ENCODE data around the gene TPH1.

The TPH1 gene

DNA sequence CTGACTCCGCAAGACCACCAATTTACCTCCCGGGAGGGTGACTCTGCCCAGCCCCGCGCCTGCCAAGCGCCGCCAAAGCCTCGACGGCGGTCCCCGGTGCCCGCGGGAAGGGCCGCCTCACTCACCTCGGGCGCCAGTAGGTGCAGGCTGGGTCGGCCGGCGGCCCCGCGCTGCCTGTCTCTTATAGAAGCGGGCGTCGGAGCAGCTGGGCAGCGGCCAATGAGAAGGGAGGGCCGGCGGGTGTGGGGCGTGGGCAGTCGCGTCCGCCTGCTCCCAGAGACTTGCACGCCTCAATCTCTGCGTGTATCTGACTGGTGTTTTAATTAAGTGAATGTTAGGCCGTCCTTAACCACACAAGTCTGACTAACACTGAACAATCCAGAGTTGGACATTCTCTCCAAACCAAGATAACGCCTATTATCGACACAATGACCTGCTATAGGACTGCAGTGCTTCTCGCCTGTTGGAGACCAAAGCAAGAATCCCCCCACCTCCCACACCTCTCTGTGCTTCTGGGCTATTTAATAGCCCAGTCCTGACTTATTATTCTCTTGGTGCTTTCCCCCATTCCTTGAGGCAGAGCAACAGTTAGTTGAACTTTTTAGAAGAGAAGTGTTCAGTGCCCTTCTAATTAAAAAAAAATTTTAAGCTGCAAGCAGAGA lies at the start of gene TPH1:
TSS of gene TPH1 (minus strand) at position 154 of the 662 bp plus-strand sequence. CDS start 5,507 bp downstream, outside the sequence.
- Mint-ChIP-seq H3K9me3 (ENCODE audit: low read depth) (peaks cover 5% of the 10 kb centered on the region), H3K4me3 (no peak within 1 kb of the TSS), H3K36me3 (peaks cover 34% of the 10 kb centered on the region), H3K4me1 (ENCODE audit: low read depth) (no peaks in the 10 kb centered on the region), H3K27me3 (peaks cover 30% of the 10 kb centered on the region), H3K27ac (no peak within 1 kb of the TSS)

DNA sequence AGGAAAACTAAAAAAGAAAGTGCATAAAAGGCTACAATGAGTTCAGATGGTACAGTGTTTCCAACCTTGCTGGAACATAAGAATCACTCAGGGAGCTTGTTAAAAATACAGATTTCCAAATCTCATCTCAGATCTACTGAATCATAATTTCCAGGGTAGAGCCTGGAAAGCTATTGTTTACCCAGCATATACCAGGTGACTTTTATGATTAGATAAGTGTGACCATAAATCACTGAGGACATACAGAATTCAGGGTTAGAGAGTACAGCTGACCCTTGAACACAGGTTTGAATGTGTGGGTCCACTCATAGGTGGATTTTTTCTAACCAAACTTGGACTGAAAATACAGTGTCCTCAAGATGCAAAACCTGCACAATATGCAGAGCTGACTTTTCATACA lies 47.9 kb upstream of the TPH1 start:
- peaks cover 2% of the 10 kb centered on the region for H3K4me1 Mint-ChIP-seq (ENCODE audit: low read depth)
- no peak overlapping the region for H3K4me3 Mint-ChIP-seq
- H3K9me3 Mint-ChIP-seq (ENCODE audit: low read depth): no peaks in the 10 kb centered on the region
- no peak overlapping the region for H3K27ac Mint-ChIP-seq
- no peaks in the 10 kb centered on the region for H3K27me3 Mint-ChIP-seq
- peaks cover 19% of the 10 kb centered on the region for H3K36me3 Mint-ChIP-seq

DNA sequence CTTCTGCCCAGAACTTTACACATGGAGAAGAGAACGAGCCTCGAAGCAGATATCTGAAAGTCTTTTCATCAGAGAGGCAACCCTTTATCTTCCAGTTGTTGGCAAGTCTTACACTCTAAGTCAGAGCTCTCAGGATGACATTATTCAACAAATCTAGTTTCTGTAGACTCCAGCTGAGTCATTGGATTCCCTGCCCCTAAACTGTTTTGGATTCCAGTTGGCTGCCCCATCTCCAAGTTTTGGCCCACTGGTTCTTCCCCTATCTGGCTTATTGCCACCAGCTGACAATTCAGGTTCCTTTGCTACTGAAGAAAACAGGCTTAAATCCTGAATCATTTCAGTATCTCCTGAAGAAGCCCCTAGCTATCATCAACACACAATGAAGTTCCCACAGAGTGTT lies 45.7 kb upstream of the TPH1 start:
- no peaks in the 10 kb centered on the region for H3K9me3 Mint-ChIP-seq (ENCODE audit: low read depth)
- H3K36me3 Mint-ChIP-seq: peaks cover 25% of the 10 kb centered on the region
- H3K4me1 Mint-ChIP-seq (ENCODE audit: low read depth): no peaks in the 10 kb centered on the region
- H3K4me3 Mint-ChIP-seq: no peak overlapping the region
- H3K27ac Mint-ChIP-seq: no peak overlapping the region
- no peaks in the 10 kb centered on the region for H3K27me3 Mint-ChIP-seq

DNA sequence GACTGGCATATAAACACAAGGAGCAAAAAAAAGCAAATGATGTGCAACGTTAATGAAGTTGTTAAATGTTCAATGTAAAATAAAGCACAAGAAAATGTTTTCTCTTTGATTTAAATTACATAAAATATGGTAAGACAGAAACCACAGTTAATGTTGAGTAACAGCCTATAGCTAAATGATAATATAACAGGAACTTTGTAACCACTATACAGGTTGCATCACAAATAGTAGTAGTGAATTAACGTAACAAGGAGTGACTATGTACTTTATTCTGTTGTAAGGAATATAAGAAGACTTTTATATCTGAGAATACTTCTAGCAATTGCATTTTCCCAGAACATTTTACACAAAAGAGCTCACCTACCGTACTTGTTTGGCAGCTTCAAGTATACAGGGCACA lies 42.9 kb upstream of the TPH1 start:
- H3K9me3 Mint-ChIP-seq (ENCODE audit: low read depth): no peaks in the 10 kb centered on the region
- H3K4me1 Mint-ChIP-seq (ENCODE audit: low read depth): no peaks in the 10 kb centered on the region
- peaks cover 24% of the 10 kb centered on the region for H3K36me3 Mint-ChIP-seq
- no peak overlapping the region for H3K27ac Mint-ChIP-seq
- H3K4me3 Mint-ChIP-seq: no peak overlapping the region
- no peaks in the 10 kb centered on the region for H3K27me3 Mint-ChIP-seq

DNA sequence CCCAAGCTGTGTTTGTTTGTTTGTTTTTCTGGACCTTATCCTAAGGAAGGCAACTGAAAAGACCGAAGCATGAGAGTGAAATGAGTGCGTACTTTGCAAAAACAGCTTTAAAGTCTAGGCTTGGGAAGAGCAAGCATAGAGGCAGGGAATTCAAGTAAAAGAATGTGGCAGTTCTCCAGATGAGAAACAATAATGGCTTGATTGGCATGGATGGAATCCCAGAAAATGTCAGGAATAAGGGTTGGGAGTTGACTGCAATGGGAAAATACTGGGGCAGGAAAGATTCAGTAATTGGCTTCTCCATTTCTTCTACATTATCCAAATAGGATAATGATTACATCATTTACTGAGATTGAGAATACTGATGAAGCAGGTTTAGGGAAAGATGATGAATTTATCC lies 42.3 kb upstream of the TPH1 start:
- Mint-ChIP-seq H3K27ac (no peak overlapping the region), H3K4me3 (no peak overlapping the region), H3K36me3 (peaks cover 24% of the 10 kb centered on the region), H3K27me3 (no peaks in the 10 kb centered on the region), H3K4me1 (ENCODE audit: low read depth) (no peaks in the 10 kb centered on the region), H3K9me3 (ENCODE audit: low read depth) (no peaks in the 10 kb centered on the region)

DNA sequence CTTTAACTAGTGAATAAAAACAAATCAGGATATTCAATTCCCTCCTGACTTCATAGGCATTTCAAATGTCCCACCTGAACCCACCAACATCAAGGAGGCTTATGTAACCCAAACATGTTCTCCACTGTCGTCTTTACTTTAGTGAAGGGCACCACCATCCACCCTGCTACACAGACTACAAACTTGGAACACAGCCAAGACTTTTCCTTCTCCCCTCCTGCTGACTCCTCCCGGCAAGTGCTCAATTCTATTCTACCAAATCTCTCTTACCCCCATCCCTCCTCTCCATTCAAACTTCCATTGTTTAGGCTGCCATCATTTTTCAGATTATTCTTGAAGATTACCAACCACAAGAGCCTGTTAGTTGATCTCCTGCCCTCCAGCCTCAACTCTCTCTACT lies 35.5 kb upstream of the TPH1 start:
- no peak overlapping the region for H3K27ac Mint-ChIP-seq
- H3K4me1 Mint-ChIP-seq (ENCODE audit: low read depth): no peaks in the 10 kb centered on the region
- no peaks in the 10 kb centered on the region for H3K9me3 Mint-ChIP-seq (ENCODE audit: low read depth)
- no peak overlapping the region for H3K4me3 Mint-ChIP-seq
- H3K27me3 Mint-ChIP-seq: no peaks in the 10 kb centered on the region
- H3K36me3 Mint-ChIP-seq: peaks cover 13% of the 10 kb centered on the region

GRCh38 chr11:18080451-18080850 lies 34.4 kb upstream of the TPH1 start:
- Mint-ChIP-seq H3K27me3 (no peaks in the 10 kb centered on the region), H3K36me3 (peaks cover 14% of the 10 kb centered on the region), H3K4me3 (no peak overlapping the region), H3K27ac (no peak overlapping the region), H3K4me1 (ENCODE audit: low read depth) (no peaks in the 10 kb centered on the region), H3K9me3 (ENCODE audit: low read depth) (no peaks in the 10 kb centered on the region)

- no peaks in the 10 kb centered on the region for H3K27me3 Mint-ChIP-seq
- H3K9me3 Mint-ChIP-seq (ENCODE audit: low read depth): no peaks in the 10 kb centered on the region
- peak overlapping the region; percentile 16 for H3K27ac Mint-ChIP-seq
- H3K4me3 Mint-ChIP-seq: no peak overlapping the region
- peaks cover 20% of the 10 kb centered on the region for H3K36me3 Mint-ChIP-seq
- H3K4me1 Mint-ChIP-seq (ENCODE audit: low read depth): no peaks in the 10 kb centered on the region
Measured at GRCh38 chr11:18078909-18079308, 32.8 kb upstream of the TPH1 start.

- H3K36me3 Mint-ChIP-seq: peaks cover 15% of the 10 kb centered on the region
Measured at GRCh38 chr11:18075444-18075843, 29.4 kb upstream of the TPH1 start.

GRCh38 chr11:18071098-18071705 lies 25.1 kb upstream of the TPH1 start:
- no peaks in the 10 kb centered on the region for H3K9me3 Mint-ChIP-seq (ENCODE audit: low read depth)
- no peak overlapping the region for H3K4me3 Mint-ChIP-seq
- H3K4me1 Mint-ChIP-seq (ENCODE audit: low read depth): no peaks in the 10 kb centered on the region
- peaks cover 15% of the 10 kb centered on the region for H3K36me3 Mint-ChIP-seq
- H3K27me3 Mint-ChIP-seq: no peaks in the 10 kb centered on the region
- H3K27ac Mint-ChIP-seq: no peak overlapping the region

More at GRCh38 chr11:18075444-18075843, 29.4 kb upstream of the TPH1 start:
- no peaks in the 10 kb centered on the region for H3K9me3 Mint-ChIP-seq (ENCODE audit: low read depth)
- H3K27me3 Mint-ChIP-seq: no peaks in the 10 kb centered on the region
- no peak overlapping the region for H3K4me3 Mint-ChIP-seq
- no peak overlapping the region for H3K27ac Mint-ChIP-seq
- no peaks in the 10 kb centered on the region for H3K4me1 Mint-ChIP-seq (ENCODE audit: low read depth)

DNA sequence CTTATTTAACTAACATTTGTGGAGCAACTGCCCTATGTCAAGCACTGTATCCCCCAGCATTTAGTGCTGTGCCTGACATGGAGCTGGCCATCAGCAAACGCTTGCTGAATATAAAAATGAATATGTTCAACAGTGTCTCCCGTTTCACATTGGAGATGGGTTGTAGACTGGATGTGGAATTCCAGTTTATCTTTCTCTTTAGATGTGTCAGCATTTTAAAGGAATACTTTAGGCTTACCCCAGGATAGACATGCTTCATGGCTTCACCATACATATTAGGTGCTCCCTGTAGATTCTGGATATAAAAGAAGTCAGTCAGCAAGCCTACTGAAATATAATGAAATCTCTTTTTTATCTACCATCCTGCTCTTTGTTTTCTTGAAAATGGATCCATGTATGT lies 21.3 kb upstream of the TPH1 start:
- Mint-ChIP-seq H3K36me3 (peaks cover 14% of the 10 kb centered on the region), H3K4me3 (no peak overlapping the region), H3K27ac (no peak overlapping the region), H3K27me3 (no peaks in the 10 kb centered on the region), H3K9me3 (ENCODE audit: low read depth) (no peaks in the 10 kb centered on the region), H3K4me1 (ENCODE audit: low read depth) (no peaks in the 10 kb centered on the region)

DNA sequence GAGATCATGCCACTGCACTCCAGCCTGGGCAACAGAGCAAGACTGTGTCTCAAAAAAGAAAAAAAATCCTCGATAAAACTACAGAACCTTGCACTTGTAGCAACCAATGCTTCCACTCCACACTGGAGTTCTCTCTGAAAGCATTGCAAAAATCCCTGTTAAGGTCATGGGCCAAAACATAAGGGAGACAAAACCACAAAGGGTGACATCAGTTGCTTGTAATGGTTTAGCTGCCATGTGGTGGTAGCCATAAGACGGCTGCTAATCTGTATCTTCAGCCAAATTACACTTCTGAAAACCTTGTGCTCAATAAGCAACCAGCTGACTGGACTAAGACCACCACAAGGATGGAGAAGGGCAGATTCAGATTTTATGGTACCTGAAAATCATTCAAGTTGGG lies 20.6 kb upstream of the TPH1 start:
- Mint-ChIP-seq H3K4me3 (no peak overlapping the region), H3K27me3 (no peaks in the 10 kb centered on the region), H3K9me3 (ENCODE audit: low read depth) (no peaks in the 10 kb centered on the region), H3K36me3 (peaks cover 15% of the 10 kb centered on the region), H3K4me1 (ENCODE audit: low read depth) (no peaks in the 10 kb centered on the region), H3K27ac (no peak overlapping the region)

GRCh38 chr11:18065572-18065971 lies 19.5 kb upstream of the TPH1 start:
- H3K27me3 Mint-ChIP-seq: no peaks in the 10 kb centered on the region
- no peaks in the 10 kb centered on the region for H3K4me1 Mint-ChIP-seq (ENCODE audit: low read depth)
- peaks cover 15% of the 10 kb centered on the region for H3K36me3 Mint-ChIP-seq
- H3K4me3 Mint-ChIP-seq: no peak overlapping the region
- H3K9me3 Mint-ChIP-seq (ENCODE audit: low read depth): no peaks in the 10 kb centered on the region
- H3K27ac Mint-ChIP-seq: no peak overlapping the region

- Mint-ChIP-seq H3K36me3 (peaks cover 18% of the 10 kb centered on the region), H3K27ac (no peak overlapping the region), H3K4me1 (ENCODE audit: low read depth) (no peaks in the 10 kb centered on the region), H3K4me3 (no peak overlapping the region), H3K27me3 (no peaks in the 10 kb centered on the region), H3K9me3 (ENCODE audit: low read depth) (no peaks in the 10 kb centered on the region)
Measured at GRCh38 chr11:18064450-18065054, 18.5 kb upstream of the TPH1 start.

DNA sequence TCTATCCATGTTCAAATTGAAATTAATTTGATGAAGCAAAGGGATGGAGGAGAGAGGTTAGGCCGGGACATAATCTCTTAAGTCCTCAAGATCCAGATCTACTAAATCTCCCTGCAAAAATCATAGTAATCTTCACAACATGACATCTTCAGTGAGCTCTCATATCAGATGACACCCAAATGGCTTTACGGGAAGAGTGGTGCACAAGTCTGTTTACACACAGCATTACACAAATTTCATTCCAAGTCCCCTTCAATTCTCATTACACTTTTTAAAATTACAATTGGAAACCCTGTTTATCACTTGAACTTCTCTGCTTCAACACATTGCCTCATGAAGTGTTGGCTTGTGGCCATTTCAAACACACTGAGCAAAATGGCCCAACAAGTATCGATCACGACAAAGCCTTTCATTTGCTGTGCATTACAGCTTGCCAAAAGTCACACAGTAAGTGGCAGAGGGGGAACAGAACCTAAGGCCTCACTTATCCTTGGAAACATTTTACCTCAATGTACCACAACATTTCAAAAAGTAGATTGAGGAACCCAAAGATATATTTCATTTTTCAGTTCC lies 17.9 kb upstream of the TPH1 start:
- Mint-ChIP-seq H3K4me3 (no peak overlapping the region), H3K4me1 (ENCODE audit: low read depth) (no peaks in the 10 kb centered on the region), H3K27me3 (no peaks in the 10 kb centered on the region), H3K36me3 (peaks cover 17% of the 10 kb centered on the region), H3K9me3 (ENCODE audit: low read depth) (no peaks in the 10 kb centered on the region), H3K27ac (no peak overlapping the region)
